Skeletal muscle cell (primary cell): ENCODE results near the gene CRACDL.

Experiments used
- DNase-seq: peaks from one replicate; pipeline ENCODE4 v3.0.0-alpha.2; 2010; ENCODE audit warnings: low read depth
- H3K4me3 ChIP-seq: 2 replicates; pipeline ENCODE4 v1.5.1; 2011; ENCODE audit warnings: low read depth, mild to moderate bottlenecking, control low read depth, low read length, moderate library complexity

CRACDL gene

DNA sequence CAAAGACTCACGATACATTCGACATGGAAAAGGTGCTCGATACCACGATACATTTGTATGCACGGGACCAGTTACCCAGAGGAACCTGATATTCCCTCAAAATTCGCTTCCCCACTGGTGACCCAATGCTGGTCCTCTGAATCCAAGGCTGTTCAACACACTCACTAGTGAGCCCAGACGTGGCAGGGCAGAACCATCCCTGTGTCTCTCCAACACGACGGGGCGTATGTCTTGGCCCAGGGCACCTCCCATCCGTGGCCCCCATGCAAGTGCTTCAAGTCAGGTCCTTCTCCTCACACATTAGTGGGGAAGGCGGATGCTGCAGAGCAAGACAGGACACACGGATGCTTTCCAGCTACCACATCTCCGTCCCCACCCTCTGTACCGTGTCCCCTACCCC, 6.1 kb downstream of the CRACDL start:
- DNase-seq, result no peak
- H3K4me3 ChIP-seq, result no peak overlapping the region

DNA sequence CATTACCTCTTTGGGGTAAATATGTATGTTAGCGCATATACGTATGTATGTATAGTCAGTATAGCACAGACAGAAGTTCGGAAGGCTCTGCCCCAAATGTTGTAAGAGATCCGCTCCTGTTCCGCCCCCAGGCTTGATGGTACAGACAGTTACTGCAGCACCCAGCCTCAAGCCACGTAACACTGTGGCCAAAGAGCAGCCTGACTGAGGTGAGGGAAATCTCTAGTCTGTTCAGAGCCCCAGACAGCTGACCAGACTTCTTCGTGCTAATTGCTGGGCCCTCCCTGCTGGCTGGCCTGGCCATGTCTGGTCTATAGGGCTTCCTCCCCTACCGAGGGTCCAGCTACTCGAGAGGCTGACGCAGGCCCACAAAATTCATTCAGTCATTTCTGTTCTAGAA, 7.8 kb downstream of the CRACDL start:
- no peak for DNase-seq
- H3K4me3 ChIP-seq, result no peak overlapping the region

DNA sequence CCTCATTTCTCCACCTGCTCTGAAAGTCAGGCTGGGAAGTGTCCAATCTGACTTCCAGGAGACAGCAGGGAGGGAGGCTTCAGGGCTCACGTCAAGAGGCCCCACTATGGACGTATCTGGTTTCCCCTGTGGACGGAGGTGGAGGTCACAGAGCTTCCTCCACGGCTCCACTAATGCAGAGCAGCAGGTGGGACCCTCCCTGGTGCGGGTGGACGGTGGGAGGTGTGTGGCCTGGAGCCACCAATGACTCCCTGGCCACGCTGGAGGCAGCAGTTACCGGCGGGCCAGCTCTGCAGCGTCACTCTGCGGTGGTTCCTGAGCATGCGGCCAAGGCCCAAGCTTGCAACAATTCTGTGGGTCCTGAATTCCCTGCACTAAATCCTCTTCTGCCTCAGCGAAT, 9.0 kb downstream of the CRACDL start:
- DNase-seq, result no peak
- no peak overlapping the region for H3K4me3 ChIP-seq

DNA sequence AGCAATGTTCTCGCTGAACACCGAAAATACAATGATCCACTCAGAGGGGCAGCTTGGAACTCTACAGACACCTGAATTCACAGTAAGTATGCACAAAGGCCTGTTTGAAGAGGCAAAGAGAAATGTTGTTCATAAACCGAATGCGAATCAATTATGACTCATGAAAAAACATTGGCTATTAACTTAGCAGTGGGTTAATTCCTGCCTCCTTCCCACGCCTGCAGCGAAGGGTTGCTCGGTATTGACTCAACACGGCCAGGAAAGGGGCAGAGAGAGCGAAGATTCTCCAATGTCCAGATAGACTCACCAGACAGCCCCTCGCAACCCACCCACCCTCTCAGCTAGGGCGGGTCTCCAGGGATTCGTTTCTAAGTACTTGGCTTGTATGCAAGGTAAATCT, 9.4 kb downstream of the CRACDL start:
- no peak overlapping the region for H3K4me3 ChIP-seq

DNA sequence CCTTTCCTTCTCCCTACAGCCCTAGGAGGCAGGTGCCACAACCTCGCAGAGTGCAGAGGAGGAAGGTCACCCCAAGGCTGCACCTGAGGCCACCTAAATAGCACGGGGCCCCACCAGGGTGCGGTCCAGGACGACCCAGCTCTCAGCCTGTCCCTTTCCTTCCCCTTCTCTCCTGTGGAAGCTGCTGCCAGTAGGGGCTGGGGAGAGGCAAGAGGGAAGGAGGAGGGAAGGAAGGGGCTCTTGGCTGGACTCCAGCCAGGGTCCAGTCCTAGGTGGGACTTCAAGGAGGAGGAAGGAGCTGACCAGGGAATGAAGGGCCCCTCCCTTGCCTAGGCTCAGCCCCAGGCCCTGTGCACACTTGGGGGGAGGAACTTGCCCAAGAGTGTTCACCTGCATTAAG, 11.1 kb downstream of the CRACDL start:
- no peak for DNase-seq

More for the DNA sequence above, 9.4 kb downstream of the CRACDL start:
- DNase-seq, result no peak

DNA sequence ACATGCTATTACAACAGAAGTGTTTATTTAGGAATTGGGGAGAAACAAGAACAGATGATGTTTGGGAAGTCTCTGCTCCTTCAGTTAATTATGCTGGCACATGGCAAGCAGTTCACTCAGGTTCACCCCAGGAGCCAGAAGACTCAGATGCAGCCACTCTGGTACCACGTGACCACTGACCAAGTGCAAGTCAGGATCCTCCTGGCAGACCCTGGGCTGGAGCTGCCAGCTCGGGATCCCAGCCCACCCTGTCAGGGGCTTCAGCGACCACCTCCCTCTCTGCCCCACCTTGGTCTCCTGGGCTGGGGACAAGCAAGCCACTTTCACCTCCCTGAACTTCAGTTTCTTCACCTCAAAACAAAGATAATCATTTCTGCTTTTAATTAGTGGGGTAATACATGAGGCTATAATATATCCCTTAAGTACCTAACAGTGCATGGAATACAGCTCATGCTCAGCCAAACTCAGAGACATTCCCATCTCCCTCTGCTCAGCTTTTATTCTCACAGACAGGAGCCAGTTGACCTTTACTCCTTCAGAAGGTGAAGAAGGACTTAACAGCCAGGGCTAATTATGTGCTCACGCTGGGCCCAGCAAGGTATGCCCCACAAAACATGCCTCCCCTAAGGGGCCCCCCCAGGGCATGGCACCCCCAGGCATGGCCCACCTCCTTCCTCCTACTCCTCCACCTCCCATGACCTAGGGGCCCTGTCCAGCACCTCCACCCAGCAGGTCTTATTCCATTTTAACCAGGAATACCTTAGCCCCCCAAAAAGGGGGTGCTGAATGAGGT, 11.8 kb downstream of the CRACDL start:
- no peak for DNase-seq
- no peak overlapping the region for H3K4me3 ChIP-seq

More for the DNA sequence above, 11.1 kb downstream of the CRACDL start:
- no peak overlapping the region for H3K4me3 ChIP-seq

DNA sequence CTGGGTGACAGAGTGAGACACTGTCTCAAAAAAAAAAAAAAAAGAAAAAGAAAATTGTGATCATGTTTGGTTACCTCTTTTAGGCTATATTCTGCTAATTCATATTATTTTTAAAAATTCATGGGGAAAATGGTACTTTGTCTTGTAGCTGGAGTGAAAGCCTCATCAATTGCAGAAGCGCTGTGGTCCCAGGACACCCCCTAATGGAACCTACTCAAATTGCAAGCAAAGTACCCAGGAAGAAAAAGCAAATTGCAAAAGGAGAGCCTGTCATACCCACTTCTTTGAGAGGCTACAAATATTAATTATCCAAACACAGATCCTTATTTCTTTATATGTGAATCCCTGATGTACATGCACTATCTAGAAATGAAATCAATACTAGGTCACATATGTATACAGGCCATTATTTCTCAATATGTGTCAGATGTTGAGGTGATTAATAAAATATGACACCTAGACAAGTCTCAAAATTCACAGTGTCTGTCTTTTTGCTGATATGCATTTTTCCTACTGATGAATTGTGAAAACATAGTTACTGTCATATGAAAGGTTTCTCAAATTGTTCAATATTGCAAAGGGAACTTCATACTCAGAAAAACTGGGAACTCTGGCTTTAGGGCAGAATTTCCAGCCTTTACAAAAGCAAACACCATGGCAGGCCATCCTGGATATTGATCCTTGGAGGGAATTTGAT, 12.6 kb downstream of the CRACDL start:
- no peak overlapping the region for H3K4me3 ChIP-seq
- no peak for DNase-seq

DNA sequence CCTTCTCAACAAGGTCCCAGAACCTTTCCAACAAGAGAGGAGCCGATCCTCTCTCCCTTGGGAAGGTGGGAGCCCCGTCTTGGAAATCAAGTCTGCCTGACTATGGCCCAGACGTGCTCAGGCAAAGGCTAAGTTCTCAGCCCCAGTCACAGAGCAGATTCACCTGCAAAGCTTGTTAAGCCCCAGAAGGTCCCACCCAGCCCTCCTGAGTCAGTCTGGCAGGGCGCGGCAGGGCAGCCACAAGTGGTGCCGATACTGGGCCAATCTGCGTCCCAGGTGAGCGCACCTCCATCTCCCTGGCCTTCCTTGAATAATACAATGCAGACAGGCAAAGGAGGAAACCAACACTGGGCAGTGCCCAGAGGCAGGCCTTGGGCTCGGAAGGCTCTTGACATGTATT, 15.0 kb downstream of the CRACDL start:
- no peak for DNase-seq
- no peak overlapping the region for H3K4me3 ChIP-seq

DNA sequence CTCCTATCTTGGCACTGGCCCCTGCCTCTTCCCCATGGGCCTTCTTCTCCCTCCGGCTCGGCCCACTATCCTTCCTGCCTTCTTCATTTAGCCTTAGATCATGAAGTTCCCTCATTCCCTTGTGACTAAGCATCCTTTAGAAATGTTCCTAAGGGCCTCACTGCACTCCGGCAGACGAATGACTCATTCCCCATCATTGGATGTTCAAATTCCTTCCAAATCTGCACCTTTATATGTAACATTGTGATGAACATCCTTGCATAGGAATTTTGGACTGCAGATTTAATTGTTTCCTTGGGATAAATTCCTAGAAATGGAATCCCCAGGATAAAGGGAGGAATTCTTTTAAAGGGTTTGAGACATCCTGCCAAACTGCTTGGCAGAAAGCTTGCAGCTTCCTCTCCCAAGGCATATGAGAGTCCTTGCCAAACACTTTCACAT, 19.0 kb downstream of the CRACDL start:
- peak; percentile 89 for DNase-seq
- no peak overlapping the region for H3K4me3 ChIP-seq

DNA sequence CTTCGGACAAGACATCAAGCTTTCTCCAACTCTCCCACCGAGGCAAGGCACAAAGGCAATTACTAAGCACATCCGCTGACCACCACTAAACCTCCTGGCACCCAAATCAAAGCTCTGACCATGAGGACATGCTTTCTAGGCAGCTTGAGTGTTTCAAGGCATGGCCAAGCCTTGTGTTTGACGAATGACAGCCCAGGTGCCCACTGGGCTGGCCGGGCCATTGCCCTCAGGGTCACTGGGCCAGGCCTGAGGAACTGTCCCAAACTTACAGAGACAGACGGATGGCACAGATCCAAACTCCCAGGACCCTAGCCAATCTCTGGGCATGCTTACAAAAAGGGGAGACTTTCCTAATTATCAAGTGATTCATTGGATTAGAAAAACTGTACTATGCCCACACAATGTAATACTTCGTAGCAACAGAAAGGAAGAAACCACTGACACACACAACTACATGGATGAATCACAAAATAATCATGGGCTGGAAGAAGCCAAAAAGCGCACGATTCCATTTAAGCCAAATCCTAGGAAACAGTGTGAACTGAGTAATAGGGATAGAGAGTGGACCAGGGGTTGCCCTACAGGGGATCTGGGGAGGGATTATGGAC, 20.2 kb downstream of the CRACDL start:
- H3K4me3 ChIP-seq, result no peak overlapping the region
- DNase-seq, result no peak

DNA sequence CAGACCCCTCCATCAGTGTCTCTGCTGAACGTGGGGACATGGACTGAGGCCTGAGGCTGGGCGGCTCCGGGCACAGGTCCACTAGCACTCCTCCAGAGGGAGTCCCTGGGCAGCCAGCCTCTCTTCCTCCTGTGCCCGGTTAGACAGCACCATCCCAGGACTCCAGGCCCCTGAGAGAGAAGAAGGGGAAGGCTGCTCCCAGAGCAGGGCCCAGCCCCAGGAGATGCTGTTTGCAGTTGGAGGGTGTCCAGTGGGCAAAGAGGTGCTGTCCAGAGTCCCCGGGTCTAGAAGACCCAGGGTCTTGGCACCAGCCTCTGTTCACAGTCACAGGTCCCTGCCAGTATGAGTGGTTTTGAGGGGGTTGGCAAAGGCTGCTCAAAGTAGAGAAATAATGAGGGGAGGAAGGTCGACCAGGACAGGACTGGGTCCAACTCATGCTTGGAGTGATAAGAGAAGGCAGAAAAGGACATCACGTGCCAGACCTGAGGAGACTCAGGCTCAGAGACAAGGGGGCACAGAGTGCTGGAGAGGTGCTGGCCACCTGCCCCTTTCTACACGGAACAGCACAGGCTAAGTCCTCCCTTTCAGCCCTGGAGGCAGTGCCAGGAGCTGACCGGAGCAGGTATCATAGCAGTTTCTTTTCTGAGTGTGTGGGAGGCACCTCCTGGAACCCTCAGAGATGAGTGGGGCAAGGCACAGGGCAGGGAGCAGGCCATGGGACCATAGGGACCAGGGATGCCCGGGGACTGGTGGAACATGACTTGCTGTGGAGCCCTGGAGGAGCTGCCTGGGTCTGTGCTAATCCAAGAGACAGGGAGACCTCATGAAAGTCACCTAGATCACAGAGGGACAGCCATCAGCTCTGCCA, 21.1 kb downstream of the CRACDL start:
- no peak overlapping the region for H3K4me3 ChIP-seq
- DNase-seq, result no peak

DNA sequence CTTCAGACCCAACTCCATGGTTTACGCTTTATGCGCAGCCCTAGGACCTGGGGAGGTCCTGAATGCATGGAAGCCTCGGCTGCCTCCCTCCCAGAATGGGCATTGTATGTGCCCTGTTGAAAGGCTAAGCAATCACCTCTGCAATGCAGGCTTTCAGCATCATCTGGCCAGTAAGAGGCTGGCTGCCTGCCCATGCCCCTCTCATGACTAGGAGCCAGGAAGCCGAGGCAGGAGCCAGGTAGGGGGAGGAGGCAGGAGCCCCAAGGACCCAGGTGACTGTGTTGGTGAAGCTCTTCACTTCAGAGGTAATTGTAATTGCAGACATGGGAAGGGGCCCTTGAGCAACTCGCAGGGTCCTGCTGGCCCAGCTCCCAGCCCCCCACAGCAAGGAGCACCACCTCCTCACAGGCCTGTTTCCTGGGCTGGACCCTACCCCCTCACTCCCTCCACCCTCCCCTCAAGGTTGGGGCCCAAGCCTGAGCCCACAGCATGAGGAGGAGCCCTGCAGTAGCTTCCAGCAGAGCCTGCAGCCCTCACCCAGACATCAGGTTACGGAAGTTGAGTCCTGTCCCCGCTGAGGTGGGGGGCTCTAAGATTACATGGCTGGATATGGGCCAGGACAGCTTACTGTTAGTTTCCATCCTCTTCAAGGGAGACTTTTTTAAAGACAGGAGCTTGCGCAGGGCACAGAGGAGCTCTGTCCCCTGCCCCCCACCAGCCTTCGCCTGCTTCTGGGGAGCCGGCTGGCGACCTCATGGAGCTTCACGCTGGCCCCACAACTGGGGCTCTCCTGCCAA, 21.9 kb downstream of the CRACDL start:
- no peak overlapping the region for H3K4me3 ChIP-seq
- no peak for DNase-seq

DNA sequence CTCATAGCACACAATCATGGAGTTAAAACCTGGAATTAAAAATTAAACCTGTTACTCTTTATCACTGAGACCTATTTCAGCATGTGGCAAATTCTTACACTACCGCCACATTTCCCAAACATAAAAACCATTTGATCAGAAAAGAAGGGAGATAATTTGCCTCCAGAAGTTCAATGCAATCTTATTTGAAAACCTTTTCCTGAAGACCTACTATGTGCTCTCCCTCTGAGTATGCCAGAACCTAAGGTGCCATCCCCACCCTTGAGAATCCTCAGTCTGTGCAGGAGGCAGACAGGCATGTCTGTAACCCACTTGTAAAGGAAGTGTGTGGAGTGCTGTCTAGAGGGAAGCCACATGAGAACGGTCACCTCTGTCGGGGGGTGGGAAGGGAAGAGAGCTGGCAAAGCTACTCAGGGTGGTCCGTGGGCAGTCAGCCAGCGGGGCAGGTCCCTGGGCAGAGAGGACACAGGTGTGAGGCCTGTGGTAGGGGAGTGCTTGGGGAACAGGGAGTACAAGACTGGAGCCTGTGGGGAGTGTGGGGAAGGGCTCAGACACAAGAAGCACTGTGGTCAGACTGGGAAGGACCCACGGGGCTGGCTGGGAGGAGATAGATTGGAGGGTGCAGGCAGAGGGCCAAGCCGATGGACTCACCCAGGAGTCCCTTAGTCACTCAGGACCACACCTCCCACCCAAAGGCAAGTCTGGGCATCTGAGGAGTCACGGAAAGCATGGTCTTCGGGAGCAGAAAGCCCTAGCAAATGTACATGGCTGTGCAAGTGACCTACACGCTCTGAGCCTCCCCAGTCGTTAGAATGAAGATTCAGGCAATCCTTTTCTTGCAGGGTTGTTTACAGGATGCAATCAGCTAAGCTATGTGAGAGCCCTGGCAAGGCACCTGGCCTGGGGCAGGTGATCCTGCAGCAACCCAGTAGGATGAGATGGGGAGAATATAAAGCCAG, 22.8 kb downstream of the CRACDL start:
- DNase-seq, result no peak
- H3K4me3 ChIP-seq, result no peak overlapping the region

DNA sequence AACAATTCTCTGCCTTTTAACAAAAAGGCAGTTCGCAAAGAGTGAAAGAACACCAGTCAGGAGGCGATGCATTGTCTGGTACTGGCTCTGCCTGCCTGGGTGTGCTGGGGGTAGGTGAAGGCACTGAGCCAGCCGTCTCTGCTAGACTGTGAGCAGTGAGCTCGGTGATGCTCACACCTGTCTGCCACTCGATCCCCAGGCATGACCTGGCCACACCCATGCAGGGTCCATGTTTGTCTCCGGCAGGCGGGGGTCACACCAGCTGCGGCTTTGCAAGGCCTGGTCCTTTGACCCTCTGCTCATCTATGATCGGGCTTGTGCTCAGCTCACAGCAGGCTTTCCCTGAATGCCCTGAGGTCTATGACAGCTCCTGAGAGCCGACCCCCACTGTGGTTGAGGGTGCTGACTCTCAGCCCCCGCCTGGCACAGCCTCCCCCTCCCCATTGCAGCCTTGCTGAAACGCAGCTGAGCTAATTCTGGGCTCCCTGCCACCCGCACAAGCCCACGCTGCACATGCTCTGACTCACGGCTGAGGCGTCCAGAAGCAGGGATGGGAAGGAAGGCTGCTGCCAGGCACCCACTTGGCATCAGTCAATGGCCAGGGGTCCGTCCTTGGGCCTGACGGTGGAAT, 23.7 kb downstream of the CRACDL start:
- DNase-seq, result peak; percentile 96
- no peak overlapping the region for H3K4me3 ChIP-seq

DNA sequence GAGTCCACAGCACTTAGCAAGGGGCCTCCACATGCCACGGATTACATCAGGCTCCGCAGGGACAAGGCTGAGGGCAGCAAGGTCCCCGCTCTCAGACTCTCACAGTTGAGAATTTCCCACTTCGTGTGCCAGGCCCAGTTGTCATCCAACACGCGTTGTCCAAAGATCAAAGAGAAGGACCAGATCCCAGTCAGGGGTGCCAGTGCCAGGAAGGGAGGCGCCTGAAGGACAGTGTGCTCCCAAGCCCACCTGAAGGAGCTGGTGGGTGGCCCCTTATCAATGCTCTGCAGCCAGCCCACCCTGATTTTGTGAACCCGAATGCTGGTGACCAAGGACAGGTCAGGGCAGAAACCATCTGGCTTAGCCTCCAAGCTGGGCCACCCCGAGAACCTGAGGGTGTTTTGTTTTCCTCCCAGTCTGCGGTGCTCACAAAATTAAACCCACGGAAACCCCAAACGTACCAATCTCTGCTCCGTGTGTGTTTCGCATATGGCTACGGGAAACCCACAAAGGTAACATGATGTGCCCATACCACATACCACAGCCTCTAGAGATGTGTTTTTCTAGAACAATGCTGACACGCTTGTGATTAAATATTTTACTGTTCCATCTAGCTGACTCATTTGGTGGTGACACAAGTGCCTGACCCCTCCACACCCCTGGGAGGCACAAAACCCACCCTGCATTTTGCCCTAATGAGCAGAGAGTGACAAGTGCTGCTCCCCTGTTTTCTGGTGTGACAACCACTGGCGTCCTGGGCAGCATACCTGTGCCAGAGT, 24.5 kb downstream of the CRACDL start:
- H3K4me3 ChIP-seq, result no peak overlapping the region
- DNase-seq, result peak; percentile 61

DNA sequence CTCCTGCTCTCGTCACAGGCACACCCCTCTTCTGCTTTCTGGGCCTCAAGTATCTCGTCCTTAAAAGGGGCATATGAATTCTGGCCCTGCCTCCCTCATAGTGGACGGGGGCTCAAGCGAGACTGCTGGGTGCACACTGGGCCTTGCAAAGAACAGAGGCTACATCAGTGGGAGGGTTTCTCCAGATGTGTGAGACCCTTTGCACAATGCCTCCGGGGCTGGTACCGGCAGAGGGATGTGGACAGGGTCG, 25.0 kb downstream of the CRACDL start:
- no peak overlapping the region for H3K4me3 ChIP-seq
- no peak for DNase-seq
